SKM-1 treated with dmso at 0.1 percent for 144 hours (cell line): ENCODE results near the gene MEIOC.
"Not testable (repeated sequence)": the region's sequence is repeated elsewhere in the genome, so short reads cannot be mapped to it uniquely, and the experiment has no call there.

Source experiments
- DNase-seq: peaks from one replicate; lab custom pipeline; 2025; ENCODE audit not compliant: unreplicated experiment; lab: John Stamatoyannopoulos, UW

Gene MEIOC

GRCh38 chr17:44647736-44648135 is 8.5 kb upstream of the MEIOC start:
- DNase-seq: no peak

DNA sequence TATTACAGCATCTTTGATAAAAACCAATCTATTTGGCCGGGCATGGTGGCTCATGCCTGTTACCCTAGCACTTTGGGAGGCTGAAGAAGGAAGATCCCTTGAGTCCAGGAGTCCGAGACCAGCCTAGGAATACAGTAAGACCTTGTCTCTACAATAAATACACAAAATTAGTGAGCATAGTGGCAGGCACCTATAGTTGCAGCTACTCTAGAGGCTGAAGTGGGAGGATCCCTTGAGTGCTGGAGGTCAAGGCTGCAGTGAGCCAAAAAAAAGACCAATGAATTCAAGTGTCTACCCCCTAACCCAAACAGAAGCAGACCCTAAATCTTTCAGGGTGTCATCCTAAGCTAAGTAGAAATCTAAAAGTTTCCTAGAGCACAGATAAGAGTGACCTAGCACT is 7.3 kb upstream of the MEIOC start:
- no peak for DNase-seq

GRCh38 chr17:44651228-44651627 is 5.0 kb upstream of the MEIOC start:
- no peak for DNase-seq

DNA sequence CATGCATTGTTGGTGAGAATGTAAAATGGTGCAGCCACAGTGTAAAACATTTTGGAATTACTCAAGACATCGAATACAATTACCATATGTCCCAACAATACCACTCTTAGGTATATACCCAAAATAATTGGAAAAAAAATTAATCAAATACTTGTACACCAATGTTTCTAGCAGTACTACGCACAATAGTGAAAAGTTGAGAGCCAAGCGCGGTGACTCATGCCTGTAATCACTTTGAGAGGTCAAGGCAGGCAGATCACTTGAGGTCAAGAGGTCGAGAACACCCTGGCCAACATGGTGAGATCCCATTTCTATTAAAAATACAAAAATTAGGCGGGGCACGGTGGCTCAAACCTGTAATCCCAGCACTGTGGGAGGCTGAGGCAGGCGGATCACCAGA is 3.5 kb upstream of the MEIOC start:
- no peak for DNase-seq

DNA sequence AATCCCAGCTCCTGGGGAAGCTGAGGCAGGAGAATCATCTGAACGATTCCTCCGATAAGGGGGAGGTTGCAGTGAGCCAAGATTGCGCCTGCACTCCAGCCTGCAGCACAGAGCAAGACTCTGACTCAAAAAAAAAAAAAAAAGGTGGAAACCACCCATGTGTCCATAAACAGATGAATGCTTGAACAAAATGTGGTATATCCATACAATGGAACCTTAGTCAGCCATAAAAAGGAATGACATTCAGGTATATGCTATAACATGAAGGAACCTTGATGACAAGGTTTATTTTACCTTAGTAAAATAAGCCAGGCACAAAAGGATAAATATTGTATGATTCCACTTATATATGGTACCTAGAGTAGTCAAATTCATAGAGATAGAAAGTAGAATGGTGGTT is 2.9 kb upstream of the MEIOC start:
- no peak for DNase-seq

DNA sequence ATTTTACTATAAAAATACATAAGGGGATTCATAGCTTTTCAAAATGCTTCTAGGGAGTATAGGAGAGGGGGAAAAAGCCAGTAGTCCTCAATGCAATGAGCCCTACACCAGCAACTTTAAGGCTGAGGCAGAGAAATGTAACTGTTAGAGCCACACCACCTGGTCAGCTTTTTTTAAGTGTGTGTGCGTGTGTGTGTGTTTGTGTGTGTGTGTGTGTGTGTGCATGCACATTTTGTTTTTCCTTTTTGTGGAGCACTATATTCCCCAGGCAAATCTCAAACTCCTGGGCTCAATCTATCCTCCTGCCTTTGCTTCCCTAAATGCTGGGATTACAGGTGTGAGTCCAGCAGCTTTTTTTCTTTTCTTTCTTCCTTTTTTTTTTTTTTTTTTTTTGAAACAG is 2.3 kb upstream of the MEIOC start:
- DNase-seq: no peak

DNA sequence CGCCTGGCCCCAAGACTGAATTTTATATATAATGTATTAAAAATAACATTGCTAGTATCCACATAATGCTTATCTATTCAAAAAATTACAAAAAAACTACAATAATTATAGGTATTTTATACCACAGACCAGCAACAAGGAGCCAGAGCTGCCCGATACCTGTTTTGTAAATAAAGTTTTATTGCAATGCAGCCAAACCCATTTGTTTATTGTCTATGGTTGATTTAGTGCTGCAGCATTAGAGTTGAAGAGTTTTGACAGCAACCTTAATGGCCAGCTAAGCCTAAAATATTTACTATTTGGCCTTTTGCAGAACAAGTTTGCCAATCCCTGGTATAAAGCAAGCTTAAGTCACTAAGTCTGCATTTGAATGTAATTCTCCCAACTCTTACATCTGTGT is 5.6 kb downstream of the MEIOC start:
- DNase-seq: no peak

DNA sequence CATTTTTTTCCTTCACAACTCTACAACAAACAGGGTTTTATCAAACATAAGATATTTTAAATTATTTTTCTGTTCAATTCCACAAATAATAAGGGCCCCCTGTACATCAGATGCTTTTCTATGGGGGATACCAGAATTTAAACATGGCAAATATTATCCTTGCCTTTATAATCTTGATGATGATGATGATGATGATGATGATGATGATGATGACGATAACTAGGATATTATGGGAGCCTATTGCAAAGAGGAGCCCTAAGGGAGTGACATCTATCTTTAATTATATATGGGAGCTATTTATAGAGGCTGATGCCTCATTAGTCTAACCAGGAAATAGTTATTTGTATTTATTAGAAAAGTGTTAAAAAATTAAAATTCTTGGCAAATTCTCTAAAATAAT is 6.8 kb downstream of the MEIOC start:
- no peak for DNase-seq

- no peak for DNase-seq
These were observed 8.6 kb downstream of the MEIOC start for GRCh38 chr17:44664867-44665266.

DNA sequence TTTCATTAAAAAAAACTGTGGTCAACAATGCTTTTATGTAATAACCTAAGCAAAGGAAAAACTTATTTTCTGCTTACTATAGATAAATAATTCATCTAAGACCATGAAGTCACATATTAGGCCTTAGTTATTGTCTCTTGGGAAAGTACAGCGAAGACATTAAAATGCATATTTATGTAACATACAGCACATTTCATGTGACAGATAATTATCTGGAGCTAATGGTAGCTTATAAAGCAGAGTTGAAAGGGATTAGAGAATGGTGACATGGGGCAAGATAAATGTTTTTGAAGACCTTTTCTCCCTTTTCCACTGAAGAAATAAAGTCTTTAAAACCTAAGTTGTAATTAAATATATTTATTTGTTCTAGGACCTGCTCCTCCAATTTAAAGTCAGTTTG is 9.7 kb downstream of the MEIOC start:
- DNase-seq: no peak

DNA sequence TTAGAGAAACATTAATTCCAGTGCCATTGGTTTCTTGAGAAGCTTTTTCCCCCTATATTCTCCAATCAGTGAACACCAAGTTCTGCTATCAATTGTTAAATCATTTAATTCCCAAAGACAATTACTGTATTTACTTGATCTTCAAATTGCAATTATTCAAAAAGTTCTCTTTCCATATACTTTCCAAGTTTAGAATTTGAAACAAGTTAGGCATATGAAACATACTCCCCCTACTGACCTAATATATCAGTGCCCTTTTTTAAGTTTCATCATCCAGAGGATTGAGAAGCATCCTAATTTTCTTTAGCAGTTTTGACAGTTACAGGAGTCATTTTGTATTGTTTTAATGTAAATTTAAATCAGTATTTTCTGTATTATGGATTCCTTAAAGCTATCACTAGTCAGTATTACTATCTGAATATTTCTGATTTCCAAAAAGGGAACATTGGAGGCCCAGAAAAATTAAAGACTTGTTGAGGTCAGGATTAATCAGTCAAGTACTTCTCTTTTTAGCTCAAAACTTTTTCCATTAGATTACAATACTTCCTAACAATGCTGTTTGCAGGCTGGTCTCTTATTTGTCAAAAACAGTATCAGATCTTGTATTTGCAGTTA is 16.3 kb downstream of the MEIOC start:
- peak; percentile 24 for DNase-seq

- DNase-seq: no peak
These were observed 17.6 kb downstream of the MEIOC start for GRCh38 chr17:44673893-44674292.

DNA sequence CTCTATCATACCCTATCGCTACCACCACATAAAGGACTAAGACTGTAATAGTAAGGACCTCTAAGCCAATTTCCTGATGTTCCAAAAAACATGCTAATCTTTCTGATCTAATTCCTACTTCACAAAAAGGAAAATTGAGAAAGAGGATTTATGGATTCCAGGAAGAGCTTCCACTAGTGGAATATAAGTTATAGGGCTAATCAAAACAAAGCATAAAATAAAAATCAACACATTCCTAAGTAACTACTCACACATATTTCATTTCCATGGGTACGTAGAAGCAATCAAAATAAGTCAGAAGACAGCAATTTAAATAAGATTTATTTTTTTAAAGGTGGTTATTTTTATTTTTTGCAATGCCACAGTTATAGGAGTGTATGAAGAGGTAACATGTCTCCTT is 20.9 kb downstream of the MEIOC start:
- no peak for DNase-seq

GRCh38 chr17:44683303-44683702 is 27.0 kb downstream of the MEIOC start:
- peak; percentile 64 for DNase-seq

- no peak for DNase-seq
These were observed 31.5 kb downstream of the MEIOC start for GRCh38 chr17:44687756-44688155.

DNA sequence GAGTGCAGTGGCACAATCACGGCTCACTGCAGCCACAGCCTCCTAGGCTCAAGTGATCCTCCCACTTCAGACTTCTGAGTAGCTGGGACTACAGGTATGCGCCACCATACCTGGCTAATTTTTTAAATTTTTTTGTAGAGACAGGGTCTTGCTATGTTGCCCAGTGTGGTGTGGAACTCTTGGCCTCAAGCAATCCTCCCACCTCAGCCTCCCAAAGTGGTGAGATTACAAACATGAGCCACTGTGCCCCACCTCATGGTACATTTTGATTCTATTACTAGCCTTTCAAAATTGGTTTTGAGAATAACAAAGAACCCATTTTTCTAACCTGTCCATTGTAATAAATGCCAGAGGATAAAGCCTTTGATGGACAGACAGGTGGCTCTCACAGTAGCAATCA is 31.9 kb downstream of the MEIOC start:
- no peak for DNase-seq

DNA sequence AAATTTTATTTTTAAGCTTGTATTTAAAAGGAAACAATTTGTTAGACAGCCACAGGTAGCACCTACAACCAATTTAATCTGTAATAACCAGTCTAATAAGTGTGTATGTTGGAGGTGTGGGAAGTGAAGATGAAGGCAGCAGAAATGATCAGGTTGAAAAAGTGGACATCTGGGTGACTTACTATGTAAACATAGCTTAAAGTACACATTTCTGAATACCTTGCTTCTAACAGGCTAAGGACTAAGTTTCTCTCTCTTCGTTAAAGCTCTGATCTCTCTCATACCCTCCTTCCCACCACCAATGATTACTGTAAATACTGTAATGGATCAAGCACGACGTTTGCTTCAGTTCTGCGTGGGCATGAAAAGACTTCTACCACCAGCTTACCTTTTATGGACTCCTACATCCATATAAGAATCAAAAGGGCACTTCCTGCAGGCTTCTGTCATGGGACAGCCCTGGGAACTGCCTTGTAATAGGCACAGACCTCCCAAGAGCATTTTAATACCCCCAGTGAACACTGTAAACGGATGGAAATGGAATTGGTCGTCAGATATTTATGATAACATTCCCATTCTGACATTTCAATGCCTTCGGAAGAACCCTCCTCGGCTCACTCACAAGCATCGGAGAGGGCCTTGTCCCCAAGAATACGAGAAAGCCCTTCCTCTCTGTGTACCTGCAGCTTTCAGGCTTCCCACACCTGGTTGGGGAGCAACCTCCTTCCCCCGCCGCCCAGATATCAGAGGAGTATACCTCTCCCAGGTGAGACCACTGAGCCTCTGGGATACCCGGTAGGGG is 32.6 kb downstream of the MEIOC start:
- DNase-seq: no peak

- peak; percentile 82 for DNase-seq
These were observed 33.4 kb downstream of the MEIOC start, which contains the start of gene CCDC43 for GRCh38 chr17:44689477-44690217. TSS of gene CCDC43 (minus strand) at chr17:44689776. CDS start at chr17:44689753, 23 bp downstream.

DNA sequence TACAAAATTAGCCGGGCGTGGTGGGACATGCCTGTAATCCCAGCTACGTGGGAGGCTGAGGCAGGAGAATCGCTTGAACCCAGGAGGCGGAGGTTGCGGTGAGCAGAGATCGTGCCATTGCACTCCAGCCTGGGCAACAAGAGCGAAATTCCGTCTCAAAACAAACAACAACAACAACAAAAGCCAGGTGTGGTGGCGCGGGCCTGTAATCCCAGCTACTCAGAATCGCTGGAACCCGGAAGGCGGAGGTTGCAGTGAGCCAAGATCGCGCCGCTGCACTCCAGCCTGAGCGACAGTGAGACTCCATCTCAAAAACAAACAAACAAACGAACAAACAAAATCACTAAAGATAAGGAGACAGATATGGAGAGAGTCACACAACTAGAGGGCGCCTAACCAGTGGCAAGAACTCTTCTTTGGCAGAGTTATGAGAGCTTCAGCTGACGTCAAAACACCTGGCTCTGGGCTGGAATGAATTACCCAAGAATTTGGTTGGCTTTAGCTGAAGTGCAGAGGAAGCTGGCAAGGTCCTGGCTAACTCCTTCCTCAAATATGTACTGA is 34.6 kb downstream of the MEIOC start:
- DNase-seq: peak; percentile 53

DNA sequence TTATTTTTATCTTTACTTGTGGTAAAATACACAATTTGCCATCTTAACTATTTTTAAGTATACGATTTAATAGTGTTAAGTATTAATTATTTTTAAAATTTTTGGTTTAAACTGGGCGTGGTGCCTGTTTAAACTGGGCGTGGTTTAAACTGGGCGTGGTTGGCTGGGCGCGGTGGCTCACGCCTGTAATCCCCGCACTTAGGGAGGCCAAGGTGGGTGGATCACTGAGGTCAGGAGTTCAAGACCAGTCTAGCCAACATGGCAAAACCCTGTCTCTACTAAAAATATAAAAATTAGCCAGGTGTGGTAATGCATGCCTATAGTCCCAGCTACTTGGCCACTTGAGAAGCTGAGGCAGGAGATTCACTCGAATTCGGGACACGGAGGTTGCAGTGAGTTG is 37.3 kb downstream of the MEIOC start:
- no peak for DNase-seq

DNA sequence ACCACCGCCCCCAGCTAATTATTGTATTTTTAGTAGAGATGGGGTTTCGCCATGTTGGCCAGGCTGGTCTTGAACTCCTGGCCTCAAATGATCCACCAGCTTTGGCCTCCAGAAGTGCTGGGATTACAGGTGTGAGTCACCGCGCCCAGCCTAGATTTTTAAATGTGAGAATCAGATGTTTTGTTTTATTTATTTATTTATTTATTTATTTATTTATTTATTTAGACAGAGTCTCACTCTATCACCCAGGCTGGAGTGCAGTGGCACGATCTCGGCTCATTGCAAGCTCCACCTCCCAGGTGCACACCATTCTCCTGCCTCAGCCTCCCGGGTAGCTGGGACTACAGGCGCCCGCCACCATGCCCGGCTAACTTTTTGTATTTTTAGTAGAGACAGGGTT is 44.0 kb downstream of the MEIOC start:
- DNase-seq: not testable (repeated sequence)
